ENCODE data around the gene SYT12. TPM values are rescaled to one million over a fixed set of nuclear protein-coding genes. Genes with fewer than 3 reads are reported as not detected.

The SYT12 gene
- total RNA-seq, 1 experiment from 2014 or later = 4.6 TPM

GRCh38 chr11:67023957-67024353 lies 1.0 kb downstream of the SYT12 start:
- TF ChIP-seq ARID4B (CRISPR knock-in tag; IDR thresholded peaks at IDR 0.05; ENCODE audit: borderline replicate concordance) (no peak), ZBTB43 (CRISPR knock-in tag; IDR thresholded peaks at IDR 0.05) (no peak), STAT6 (CRISPR knock-in tag; conservative IDR thresholded peaks at IDR 0.05; ENCODE audit: low read depth) (no peak), FOXJ3 (CRISPR knock-in tag; IDR thresholded peaks at IDR 0.05; ENCODE audit: borderline replicate concordance) (no peak), EMX1 (CRISPR knock-in tag; IDR thresholded peaks at IDR 0.05) (no peak), NR2C2 (CRISPR knock-in tag; IDR thresholded peaks at IDR 0.05) (no peak), ZNF219 (CRISPR knock-in tag; IDR thresholded peaks at IDR 0.05; ENCODE audit: borderline replicate concordance) (no peak), E2F5 (CRISPR knock-in tag; IDR thresholded peaks at IDR 0.05) (no peak), ATF6 (CRISPR knock-in tag; IDR thresholded peaks at IDR 0.05) (no peak), ZMAT4 (CRISPR knock-in tag; IDR thresholded peaks at IDR 0.05) (no peak), CBFB (CRISPR knock-in tag; IDR thresholded peaks at IDR 0.05; ENCODE audit: low read depth) (no peak)
- Mint-ChIP-seq H3K27ac (no peak overlapping the region), H3K36me3 (no peaks in the 10 kb centered on the region; the same call in 1 of the 2 replicates), H3K9me3 (no peaks in the 10 kb centered on the region), H3K4me1 (peaks cover 25% of the 10 kb centered on the region), H3K27me3 (ENCODE audit: low read depth) (peaks cover 41% of the 10 kb centered on the region), H3K4me3 (peak overlapping the region; percentile 79)
- DNase-seq (ENCODE audit: low spot score) (no peak), ATAC-seq (no peak)
- ChIA-PET POLR2A (interaction anchor here (0.7 to 0.8 kb wide), 2 partner anchors 37 to 168 kb away, joined by 3 to 4 read pairs; no protein-coding TSS in a partner anchor), CTCF (interaction anchor here (0.9 to 4.2 kb wide), 11 partner anchors 9 to 190 kb away, joined by 3 to 22 read pairs (median 4); no protein-coding TSS in a partner anchor)

GRCh38 chr11:67024410-67024809 lies 1.5 kb downstream of the SYT12 start:
- H3K4me3 Mint-ChIP-seq = no peak overlapping the region; the same call in 1 of the 2 replicates
- peaks cover 41% of the 10 kb centered on the region for H3K27me3 Mint-ChIP-seq (ENCODE audit: low read depth)
- CTCF ChIA-PET = interaction anchor here (0.9 to 4.2 kb wide), 8 partner anchors 9 to 190 kb away, joined by 3 to 16 read pairs (median 4); no protein-coding TSS in a partner anchor
- no peak for TF ChIP-seq ZNF671 (CRISPR knock-in tag; IDR thresholded peaks at IDR 0.05)
- no peak for TF ChIP-seq OVOL2 (CRISPR knock-in tag; IDR thresholded peaks at IDR 0.05; ENCODE audit: borderline replicate concordance)
- no peak for TF ChIP-seq ETV6 (CRISPR knock-in tag; IDR thresholded peaks at IDR 0.05)
- TF ChIP-seq NR2C2 (CRISPR knock-in tag; IDR thresholded peaks at IDR 0.05) = no peak
- no peak for TF ChIP-seq ZNF281 (CRISPR knock-in tag; IDR thresholded peaks at IDR 0.05)
- TF ChIP-seq ZNF317 (CRISPR knock-in tag; IDR thresholded peaks at IDR 0.05; ENCODE audit: borderline replicate concordance, low read depth) = no peak
- TF ChIP-seq GRHL2 (CRISPR knock-in tag; IDR thresholded peaks at IDR 0.05; ENCODE audit: insufficient replicate concordance, severe bottlenecking) = no peak
- no peak for TF ChIP-seq ATF2 (CRISPR knock-in tag; IDR thresholded peaks at IDR 0.05; ENCODE audit: borderline replicate concordance, low read depth)

More at GRCh38 chr11:67024410-67024809, 1.5 kb downstream of the SYT12 start:
- DNase-seq (ENCODE audit: low spot score) (no peak), ATAC-seq (no peak)
- POLR2A ChIA-PET = no interaction called here
- Mint-ChIP-seq H3K9me3 (no peaks in the 10 kb centered on the region), H3K4me1 (peaks cover 25% of the 10 kb centered on the region), H3K36me3 (no peaks in the 10 kb centered on the region), H3K27ac (no peak overlapping the region)

Measured in WTC11 (cell line).